Brain microvascular endothelial cell (primary cell): ENCODE results near the gene FAM227B.
A peak's percentile ranks its signal among the peaks of the same experiment; 100 is the strongest.
"Not testable (repeated sequence)": the region's sequence is repeated elsewhere in the genome, so short reads cannot be mapped to it uniquely, and the experiment has no call there.

Source experiments
- DNase-seq: peaks from one replicate; pipeline ENCODE4 v3.0.0-alpha.2; 2020
- H3K27ac ChIP-seq: fragments of 250-450 bp; sonication (Bioruptor Pico); 2 replicates; pipeline ENCODE4 v1.5.1; 2020; ENCODE audit warnings: mild to moderate bottlenecking, moderate library complexity
- H3K27me3 ChIP-seq: fragments of 250-450 bp; sonication (Bioruptor Pico); replicated peaks from 2 replicates; pipeline ENCODE4 v1.5.1; 2020; ENCODE audit warnings: mild to moderate bottlenecking
- H3K36me3 ChIP-seq: fragments of 250-450 bp; sonication (Bioruptor Pico); replicated peaks from 2 replicates; pipeline ENCODE4 v1.5.1; 2020; ENCODE audit warnings: mild to moderate bottlenecking
- H3K4me3 ChIP-seq: 2 replicates; pipeline ENCODE4 v1.5.1; 2011; ENCODE audit warnings: low read depth, mild to moderate bottlenecking, control low read depth, low read length, moderate library complexity
- in situ Hi-C: cut with HindIII; loops from 2 replicates; pipeline ENCODE4 v1.10.0; 2017; ENCODE audit warnings: low sequenced_read_pairs, low pct_ligation_motif_present
- TF ChIP-seq, protein P1 (sequence below): IDR thresholded peaks from 2 replicates; pipeline ENCODE4 v1.5.1; 2011; ENCODE audit warnings: low read depth, mild to moderate bottlenecking, moderate library complexity, low read length, control low read depth, inconsistent platforms; ENCODE audit errors: missing control alignments

Gene FAM227B

DNA sequence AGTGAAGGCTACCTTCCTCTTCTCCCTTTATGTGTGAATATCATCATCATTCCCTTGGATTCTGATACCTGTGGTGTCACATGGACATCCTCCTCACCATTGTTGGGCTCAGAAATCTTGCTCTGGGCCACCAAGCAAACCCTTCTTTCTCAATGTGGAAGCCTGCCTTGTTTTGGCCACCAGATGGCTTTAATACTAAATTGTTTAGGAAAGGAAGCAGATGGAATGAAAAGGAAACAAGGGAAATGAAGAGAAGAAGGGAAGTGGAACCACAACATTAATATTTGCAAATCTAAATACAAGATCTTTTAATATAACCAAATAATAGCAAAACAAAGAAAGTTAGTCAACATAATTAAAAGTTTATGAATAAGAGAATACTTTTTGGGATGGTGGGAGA is 14.0 kb downstream of the FAM227B start:
- no peak for DNase-seq
- Histone ChIP-seq H3K4me3 (no peak overlapping the region), H3K36me3 (no peaks in the 10 kb centered on the region), H3K27ac (no peak overlapping the region), H3K27me3 (no peaks in the 10 kb centered on the region)
- TF ChIP-seq, protein P1, sequence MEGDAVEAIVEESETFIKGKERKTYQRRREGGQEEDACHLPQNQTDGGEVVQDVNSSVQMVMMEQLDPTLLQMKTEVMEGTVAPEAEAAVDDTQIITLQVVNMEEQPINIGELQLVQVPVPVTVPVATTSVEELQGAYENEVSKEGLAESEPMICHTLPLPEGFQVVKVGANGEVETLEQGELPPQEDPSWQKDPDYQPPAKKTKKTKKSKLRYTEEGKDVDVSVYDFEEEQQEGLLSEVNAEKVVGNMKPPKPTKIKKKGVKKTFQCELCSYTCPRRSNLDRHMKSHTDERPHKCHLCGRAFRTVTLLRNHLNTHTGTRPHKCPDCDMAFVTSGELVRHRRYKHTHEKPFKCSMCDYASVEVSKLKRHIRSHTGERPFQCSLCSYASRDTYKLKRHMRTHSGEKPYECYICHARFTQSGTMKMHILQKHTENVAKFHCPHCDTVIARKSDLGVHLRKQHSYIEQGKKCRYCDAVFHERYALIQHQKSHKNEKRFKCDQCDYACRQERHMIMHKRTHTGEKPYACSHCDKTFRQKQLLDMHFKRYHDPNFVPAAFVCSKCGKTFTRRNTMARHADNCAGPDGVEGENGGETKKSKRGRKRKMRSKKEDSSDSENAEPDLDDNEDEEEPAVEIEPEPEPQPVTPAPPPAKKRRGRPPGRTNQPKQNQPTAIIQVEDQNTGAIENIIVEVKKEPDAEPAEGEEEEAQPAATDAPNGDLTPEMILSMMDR = peak; percentile 40
- in situ Hi-C loops = no loop called here

DNA sequence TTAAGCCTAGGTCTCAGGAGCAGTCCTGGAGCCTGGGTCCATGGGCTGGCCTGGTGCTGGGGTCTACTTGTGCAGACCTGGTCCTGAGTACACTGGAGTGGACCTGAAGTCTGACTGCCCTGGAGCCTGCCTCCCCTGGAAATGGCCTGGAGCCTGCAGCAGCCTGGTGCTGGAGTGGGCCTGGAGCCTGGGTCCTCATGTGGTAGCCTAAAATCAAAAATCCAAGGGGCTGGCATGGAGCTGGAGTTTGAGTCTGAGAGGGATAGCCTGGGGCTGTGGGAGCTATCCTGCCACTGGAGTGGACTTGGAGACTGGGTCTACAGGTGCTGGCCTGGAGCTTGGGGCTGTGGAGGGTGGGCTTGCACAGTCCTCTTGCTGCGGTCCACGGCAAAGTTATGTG is 15.0 kb downstream of the FAM227B start:
- TF ChIP-seq, protein P1 = no peak
- no peak for DNase-seq
- in situ Hi-C loops = no loop called here
- Histone ChIP-seq H3K27me3 (no peaks in the 10 kb centered on the region), H3K36me3 (no peaks in the 10 kb centered on the region), H3K27ac (no peak overlapping the region), H3K4me3 (no peak overlapping the region)

DNA sequence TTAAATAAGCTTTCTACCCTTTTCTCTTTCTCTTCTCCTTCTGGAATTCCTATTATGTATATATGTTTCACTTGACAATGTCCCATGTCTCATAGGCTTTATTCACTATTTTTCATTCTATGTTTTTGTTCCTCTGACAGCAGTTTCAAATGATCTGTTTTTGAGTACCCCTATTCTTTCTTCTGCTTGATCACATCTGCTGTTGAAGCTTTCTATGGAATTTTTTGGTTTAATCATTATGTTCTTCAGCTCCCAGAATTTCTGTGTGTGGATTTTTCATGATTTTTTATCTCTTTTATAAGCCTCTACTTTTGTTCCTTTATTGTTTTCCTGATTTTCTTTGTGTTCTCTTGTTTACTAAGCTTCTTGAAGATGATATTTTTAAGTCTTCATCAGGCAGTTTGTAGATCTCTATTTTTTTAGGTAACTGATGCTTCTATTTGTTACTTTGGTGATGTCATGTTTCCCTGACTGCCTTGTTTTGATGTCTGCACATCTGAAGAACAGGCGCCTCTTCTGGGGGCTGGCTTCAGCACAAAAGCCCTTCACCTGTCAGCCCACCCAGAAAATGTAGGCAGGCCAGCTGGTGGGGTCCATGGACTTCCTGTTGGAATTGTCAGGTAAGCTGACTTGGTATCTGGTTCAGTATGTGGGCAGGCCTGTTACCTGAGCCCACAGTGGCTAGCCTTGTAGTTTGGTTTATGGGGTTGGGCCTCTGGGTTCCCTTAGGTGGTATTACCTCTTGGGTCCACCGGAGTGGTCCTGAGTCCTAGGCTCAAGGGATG is 15.8 kb downstream of the FAM227B start:
- Histone ChIP-seq H3K27ac (no peak overlapping the region), H3K4me3 (no peak overlapping the region), H3K36me3 (no peaks in the 10 kb centered on the region), H3K27me3 (no peaks in the 10 kb centered on the region)
- TF ChIP-seq, protein P1 = no peak
- no peak for DNase-seq
- in situ Hi-C loops = no loop called here

DNA sequence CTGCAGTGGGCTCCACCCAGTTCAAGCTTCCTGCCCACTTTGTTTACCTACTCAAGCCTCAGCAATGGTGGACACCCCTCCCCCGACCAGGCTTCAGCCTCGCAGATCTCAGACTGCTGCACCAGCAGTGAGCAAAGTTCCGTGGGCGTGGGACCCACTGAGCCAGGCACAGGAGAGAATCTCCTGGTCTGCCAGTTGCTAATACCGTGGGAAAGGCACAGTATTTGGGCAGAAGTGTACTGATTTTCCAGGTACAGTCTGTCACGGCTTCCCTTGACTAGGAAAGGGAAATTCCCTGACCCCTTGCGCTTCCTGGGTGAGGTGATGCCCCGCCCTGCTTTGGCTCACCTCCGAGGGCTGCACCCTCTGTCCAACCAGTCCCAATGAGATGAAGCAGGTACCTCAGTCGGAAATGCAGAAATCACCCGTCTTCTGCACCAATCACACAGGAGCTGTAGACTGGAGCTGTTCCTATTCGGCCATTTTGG is 27.7 kb downstream of the FAM227B start:
- DNase-seq, H3K27me3 ChIP-seq, H3K36me3 ChIP-seq, H3K27ac ChIP-seq, in situ Hi-C loops, H3K4me3 ChIP-seq: not testable (repeated sequence)

DNA sequence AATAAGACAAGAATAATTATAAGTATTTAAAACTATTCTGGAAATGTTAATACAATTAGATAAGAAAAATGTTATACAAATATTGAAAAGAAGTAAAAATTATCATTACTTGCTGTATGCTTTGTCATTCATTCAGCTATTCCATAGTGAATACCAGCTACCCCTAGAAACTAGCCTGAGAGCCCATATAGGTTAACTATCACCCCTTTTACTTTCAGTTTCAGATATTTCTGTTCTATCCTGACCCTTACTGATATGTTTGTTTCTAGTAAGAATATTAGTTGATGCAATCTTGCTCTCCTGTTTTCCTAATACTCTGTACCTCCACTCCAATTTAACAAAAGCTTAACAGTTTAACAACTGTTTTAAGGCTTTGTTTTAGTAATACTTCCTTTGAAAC is 31.6 kb downstream of the FAM227B start:
- TF ChIP-seq, protein P1 = no peak
- Histone ChIP-seq H3K27me3 (no peaks in the 10 kb centered on the region), H3K4me3 (no peak overlapping the region), H3K27ac (no peak overlapping the region), H3K36me3 (no peaks in the 10 kb centered on the region)
- in situ Hi-C loops = no loop called here
- no peak for DNase-seq

DNA sequence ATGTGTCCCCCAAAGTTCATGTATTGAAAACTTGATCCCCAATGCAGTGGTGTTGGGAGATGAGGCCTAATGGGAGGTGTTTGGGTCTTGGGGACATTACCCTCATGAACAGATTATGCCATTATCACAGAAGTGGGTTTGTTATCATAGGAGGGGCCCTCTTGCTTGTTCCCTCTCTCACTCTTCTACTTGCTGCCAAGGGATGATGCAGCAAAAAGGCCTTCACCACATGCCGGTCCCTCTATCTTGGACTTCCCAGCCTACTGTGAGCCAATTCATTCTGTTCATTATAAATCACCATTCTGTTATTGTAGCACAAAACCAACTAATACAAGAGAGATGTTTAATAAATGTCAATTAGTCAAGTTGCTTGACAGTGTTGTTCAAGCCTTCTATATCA is 47.2 kb downstream of the FAM227B start:
- no peaks in the 10 kb centered on the region for H3K36me3 ChIP-seq
- H3K27ac ChIP-seq = no peak overlapping the region
- no peak for DNase-seq
- H3K4me3 ChIP-seq = no peak overlapping the region
- TF ChIP-seq, protein P1 = no peak
- in situ Hi-C loops = no loop called here
- H3K27me3 ChIP-seq = no peaks in the 10 kb centered on the region
